ENCODE results near the gene BRD9. TPM values are rescaled to one million over a fixed set of nuclear protein-coding genes. Genes with fewer than 3 reads are reported as not detected.
"Not testable (repeated sequence)": the region's sequence is repeated elsewhere in the genome, so short reads cannot be mapped to it uniquely, and the experiment has no call there.

The BRD9 gene
- total RNA-seq, 1 donor from 2014 or later = 60.5 TPM

DNA sequence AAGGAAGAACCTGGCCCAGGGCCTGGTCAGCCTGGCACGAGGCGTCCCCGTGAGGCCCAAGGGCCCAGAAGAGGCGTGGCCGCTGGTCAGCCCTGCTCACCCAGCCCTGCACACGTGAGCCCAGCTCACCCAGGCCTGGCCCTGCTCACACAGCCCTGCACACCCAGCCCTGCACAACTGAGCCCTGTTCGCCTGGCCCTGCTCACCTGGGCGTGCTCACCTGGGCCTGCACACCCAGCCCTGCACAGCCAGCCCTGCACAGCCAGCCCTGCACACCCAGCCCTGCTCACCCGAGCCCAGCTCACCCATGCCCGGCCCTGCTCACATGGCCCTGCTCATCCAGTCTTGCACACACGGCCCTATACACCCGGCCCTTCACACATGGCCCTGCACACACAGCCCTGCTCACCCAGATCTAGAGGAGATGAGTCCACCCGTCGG is 43.9 kb downstream of the BRD9 start:
- TF ChIP-seq, protein P1, sequence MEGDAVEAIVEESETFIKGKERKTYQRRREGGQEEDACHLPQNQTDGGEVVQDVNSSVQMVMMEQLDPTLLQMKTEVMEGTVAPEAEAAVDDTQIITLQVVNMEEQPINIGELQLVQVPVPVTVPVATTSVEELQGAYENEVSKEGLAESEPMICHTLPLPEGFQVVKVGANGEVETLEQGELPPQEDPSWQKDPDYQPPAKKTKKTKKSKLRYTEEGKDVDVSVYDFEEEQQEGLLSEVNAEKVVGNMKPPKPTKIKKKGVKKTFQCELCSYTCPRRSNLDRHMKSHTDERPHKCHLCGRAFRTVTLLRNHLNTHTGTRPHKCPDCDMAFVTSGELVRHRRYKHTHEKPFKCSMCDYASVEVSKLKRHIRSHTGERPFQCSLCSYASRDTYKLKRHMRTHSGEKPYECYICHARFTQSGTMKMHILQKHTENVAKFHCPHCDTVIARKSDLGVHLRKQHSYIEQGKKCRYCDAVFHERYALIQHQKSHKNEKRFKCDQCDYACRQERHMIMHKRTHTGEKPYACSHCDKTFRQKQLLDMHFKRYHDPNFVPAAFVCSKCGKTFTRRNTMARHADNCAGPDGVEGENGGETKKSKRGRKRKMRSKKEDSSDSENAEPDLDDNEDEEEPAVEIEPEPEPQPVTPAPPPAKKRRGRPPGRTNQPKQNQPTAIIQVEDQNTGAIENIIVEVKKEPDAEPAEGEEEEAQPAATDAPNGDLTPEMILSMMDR (IDR thresholded peaks at IDR 0.05; ENCODE audit: unreplicated experiment) = no peak
- H3K27me3 Mint-ChIP-seq (ENCODE audit: low read depth) = peaks cover 17% of the 10 kb centered on the region
- no peak overlapping the region for H3K27ac Mint-ChIP-seq
- no peaks in the 10 kb centered on the region for H3K4me1 Mint-ChIP-seq
- no peaks in the 10 kb centered on the region for H3K9me3 Mint-ChIP-seq
- H3K36me3 Mint-ChIP-seq = no peaks in the 10 kb centered on the region
- H3K4me3 Mint-ChIP-seq = no peak overlapping the region
- DNase-seq (ENCODE audit: low spot score in 2 of 2, unreplicated experiment in 2 of 2) = no peak

DNA sequence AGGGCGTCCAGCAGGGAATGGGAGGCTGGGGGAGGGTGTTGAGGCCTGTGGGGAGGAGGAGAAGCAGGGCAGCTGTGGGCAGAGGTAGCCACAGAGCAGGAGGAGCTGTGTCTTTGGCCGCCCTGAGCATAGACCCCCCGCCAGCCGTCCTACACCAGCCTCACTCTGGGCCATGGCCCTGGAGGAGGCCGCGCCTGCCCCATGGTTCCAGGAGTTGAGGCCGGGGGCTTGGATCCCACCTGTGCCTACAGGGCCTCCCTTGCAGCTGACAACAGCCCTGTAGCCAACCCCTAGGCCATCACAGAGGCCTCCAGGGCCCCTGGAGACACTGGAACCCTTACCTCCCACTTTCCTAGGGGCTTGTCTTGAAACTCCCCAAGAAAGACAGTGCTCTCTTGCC is 44.9 kb downstream of the BRD9 start:
- not testable (repeated sequence) for H3K36me3 Mint-ChIP-seq; H3K4me3 Mint-ChIP-seq; H3K27ac Mint-ChIP-seq; H3K9me3 Mint-ChIP-seq; H3K4me1 Mint-ChIP-seq; DNase-seq (ENCODE audit: low spot score in 2 of 2, unreplicated experiment in 2 of 2)
- peaks cover 12% of the 10 kb centered on the region for H3K27me3 Mint-ChIP-seq (ENCODE audit: low read depth)

- not testable (repeated sequence) for H3K9me3 Mint-ChIP-seq; H3K4me1 Mint-ChIP-seq; H3K36me3 Mint-ChIP-seq; H3K27me3 Mint-ChIP-seq (ENCODE audit: low read depth); H3K4me3 Mint-ChIP-seq; H3K27ac Mint-ChIP-seq; DNase-seq (ENCODE audit: low spot score in 2 of 2, unreplicated experiment in 2 of 2)
Observed at GRCh38 chr5:847212-847611, 45.4 kb downstream of the BRD9 start.

DNA sequence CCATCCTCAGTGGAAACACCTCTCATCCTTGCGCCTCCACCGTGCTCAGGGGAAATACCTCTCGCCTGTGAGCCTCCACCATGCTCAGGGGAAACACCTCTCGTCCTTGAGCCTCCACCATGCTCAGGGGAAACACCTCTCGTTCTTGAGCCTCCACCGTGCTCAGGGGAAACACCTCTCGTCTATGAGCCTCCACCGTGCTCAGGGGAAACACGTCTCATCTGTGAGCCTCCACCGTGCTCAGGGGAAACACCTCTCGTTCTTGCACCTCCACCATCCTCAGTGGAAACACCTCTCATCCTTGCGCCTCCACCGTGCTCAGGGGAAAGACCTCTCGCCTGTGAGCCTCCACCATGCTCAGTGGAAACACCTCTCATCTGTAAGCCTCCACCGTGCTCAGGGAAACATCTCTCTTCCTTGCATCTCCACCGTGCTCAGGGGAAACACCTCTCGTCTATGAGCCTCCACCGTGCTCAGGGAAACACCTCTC is 46.0 kb downstream of the BRD9 start:
- not testable (repeated sequence) for H3K4me1 Mint-ChIP-seq; H3K36me3 Mint-ChIP-seq; H3K9me3 Mint-ChIP-seq; DNase-seq (ENCODE audit: low spot score in 2 of 2, unreplicated experiment in 2 of 2); H3K27ac Mint-ChIP-seq; H3K4me3 Mint-ChIP-seq; H3K27me3 Mint-ChIP-seq (ENCODE audit: low read depth)

DNA sequence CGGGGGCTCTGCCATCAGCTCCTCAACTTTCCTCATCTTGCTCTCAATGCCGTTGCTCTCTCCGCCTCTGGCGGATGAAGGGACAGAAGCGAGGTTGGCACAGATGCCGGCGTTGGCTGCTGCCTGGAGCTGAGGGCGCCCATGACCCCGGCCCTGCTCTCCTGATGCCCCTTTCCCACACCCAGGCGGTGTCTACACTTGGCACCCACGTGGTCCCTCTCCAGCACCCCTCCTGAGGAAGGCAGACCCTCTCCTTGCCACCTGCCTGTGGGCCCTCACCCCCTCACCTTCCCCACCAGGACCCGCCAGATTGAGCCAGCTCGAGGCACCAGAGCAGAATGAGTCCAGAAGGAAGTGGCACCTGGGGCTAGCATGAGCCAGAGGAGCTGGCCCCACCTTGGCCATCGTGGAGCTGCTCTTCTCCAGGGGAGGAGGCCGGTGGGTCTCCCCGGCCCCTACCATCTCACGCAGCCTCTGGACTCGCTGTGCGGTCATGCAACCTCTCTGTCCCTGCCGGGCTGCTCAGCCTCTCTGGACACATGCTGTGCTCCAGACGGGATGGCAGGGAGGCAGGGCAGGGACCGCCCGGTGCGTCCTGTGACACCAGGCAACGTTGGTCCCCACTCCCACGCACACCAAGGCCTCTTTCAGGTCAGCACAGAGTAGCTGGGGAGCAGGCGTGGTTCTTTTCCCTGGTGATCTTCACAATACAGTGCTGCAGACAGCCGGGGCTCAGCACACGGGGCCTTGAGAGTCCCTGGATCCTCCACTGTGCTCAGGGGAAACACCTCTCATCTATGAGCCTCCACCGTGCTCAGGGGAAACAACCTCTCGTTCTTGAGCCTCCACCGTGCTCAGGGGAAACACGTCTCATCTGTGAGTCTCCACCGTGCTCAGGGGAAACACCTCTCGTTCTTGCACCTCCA is 46.7 kb downstream of the BRD9 start:
- not testable (repeated sequence) for H3K36me3 Mint-ChIP-seq; H3K9me3 Mint-ChIP-seq; DNase-seq (ENCODE audit: low spot score in 2 of 2, unreplicated experiment in 2 of 2); H3K4me1 Mint-ChIP-seq; H3K27me3 Mint-ChIP-seq (ENCODE audit: low read depth); H3K4me3 Mint-ChIP-seq; H3K27ac Mint-ChIP-seq

GRCh38 chr5:845031-845675 is 47.4 kb downstream of the BRD9 start:
- H3K4me1 Mint-ChIP-seq; H3K4me3 Mint-ChIP-seq; DNase-seq (ENCODE audit: low spot score in 2 of 2, unreplicated experiment in 2 of 2); H3K36me3 Mint-ChIP-seq; H3K27me3 Mint-ChIP-seq (ENCODE audit: low read depth); H3K9me3 Mint-ChIP-seq; H3K27ac Mint-ChIP-seq: not testable (repeated sequence)

GRCh38 chr5:844426-844825 is 48.2 kb downstream of the BRD9 start:
- H3K27ac Mint-ChIP-seq; H3K36me3 Mint-ChIP-seq; H3K4me1 Mint-ChIP-seq; DNase-seq (ENCODE audit: low spot score in 2 of 2, unreplicated experiment in 2 of 2); H3K9me3 Mint-ChIP-seq; H3K4me3 Mint-ChIP-seq; H3K27me3 Mint-ChIP-seq (ENCODE audit: low read depth): not testable (repeated sequence)

GRCh38 chr5:843926-844325 is 48.7 kb downstream of the BRD9 start:
- not testable (repeated sequence) for H3K4me3 Mint-ChIP-seq; H3K27ac Mint-ChIP-seq; H3K27me3 Mint-ChIP-seq (ENCODE audit: low read depth); H3K9me3 Mint-ChIP-seq; H3K36me3 Mint-ChIP-seq; H3K4me1 Mint-ChIP-seq
- DNase-seq (ENCODE audit: low spot score in 2 of 2, unreplicated experiment in 2 of 2) = peak in 1 of 2 experiments; percentile 18

DNA sequence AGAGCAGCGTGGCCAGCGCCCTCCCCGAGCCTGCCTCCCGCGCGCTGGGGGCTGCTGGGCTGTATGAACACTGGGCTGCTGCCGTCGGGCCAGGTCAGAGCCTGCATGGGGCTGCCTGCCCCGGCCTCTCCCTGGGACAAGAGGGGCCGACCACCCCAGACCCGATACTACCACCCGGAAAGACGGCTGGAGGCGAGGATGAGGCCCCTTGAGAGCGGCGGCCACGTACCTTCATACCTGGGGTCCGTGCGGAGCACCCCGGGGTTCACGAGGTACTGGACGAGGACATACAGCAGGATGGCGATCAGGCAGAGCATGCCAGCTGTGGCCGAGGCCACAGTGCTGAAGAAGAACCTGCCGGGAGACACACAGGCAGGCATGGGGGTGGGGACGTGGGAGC is 49.2 kb downstream of the BRD9 start:
- not testable (repeated sequence) for H3K4me3 Mint-ChIP-seq; H3K27me3 Mint-ChIP-seq (ENCODE audit: low read depth); H3K36me3 Mint-ChIP-seq; H3K27ac Mint-ChIP-seq; H3K4me1 Mint-ChIP-seq; H3K9me3 Mint-ChIP-seq
- DNase-seq (ENCODE audit: low spot score in 2 of 2, unreplicated experiment in 2 of 2) = peak in 1 of 2 experiments; percentile 15

GRCh38 chr5:842402-843221 is 50.0 kb downstream of the BRD9 start:
- H3K9me3 Mint-ChIP-seq; H3K4me1 Mint-ChIP-seq; H3K36me3 Mint-ChIP-seq; H3K4me3 Mint-ChIP-seq; H3K27me3 Mint-ChIP-seq (ENCODE audit: low read depth); H3K27ac Mint-ChIP-seq: not testable (repeated sequence)
- DNase-seq (ENCODE audit: low spot score in 2 of 2, unreplicated experiment in 2 of 2) = peak in 1 of 2 experiments; percentile 18

DNA sequence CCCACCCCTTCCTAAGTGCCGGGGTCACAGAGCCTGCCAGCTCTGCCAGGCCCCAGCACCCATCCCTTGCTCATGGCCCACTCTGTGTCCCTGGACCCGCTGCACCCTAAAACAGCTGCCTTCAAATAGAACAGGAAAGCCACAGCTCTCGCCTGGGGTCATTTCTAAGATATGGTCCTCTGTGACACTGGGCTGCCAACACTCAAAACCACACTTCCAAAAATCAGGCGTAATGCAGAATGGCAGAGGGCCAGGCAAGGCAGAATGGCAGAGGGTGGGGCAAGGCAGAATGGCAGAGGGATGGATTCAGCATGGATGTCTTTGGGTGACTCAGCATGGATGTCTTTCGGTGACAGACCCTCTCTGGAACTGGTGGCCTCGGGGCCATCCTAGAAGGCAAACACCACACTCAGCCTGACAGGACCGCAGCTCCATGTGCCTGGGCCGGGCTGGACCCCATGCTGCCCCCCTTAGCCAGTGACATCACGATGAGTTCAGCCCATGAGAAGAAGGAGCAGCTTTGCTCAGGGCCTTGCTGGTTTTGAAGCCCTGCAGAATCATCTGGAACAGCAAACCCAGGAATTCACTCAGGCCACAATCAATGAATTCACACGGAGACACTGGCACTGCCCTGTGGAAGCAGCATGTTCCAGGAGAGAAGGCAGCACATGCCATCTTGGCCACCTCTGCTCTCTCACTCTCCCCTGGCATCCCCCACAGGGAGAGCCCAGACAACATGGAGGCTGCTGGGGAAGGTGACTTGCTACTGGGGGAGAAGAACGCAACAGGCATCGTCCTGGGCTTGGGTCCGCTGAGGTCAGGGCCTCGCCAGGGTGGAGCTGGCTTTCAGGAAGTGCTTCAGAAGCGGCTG is 50.8 kb downstream of the BRD9 start:
- H3K27me3 Mint-ChIP-seq (ENCODE audit: low read depth); H3K4me1 Mint-ChIP-seq; H3K36me3 Mint-ChIP-seq; H3K4me3 Mint-ChIP-seq; H3K27ac Mint-ChIP-seq; H3K9me3 Mint-ChIP-seq: not testable (repeated sequence)
- DNase-seq (ENCODE audit: low spot score in 2 of 2, unreplicated experiment in 2 of 2) = peak in 1 of 2 experiments; percentile 37

GRCh38 chr5:840974-841435 is 51.6 kb downstream of the BRD9 start:
- not testable (repeated sequence) for H3K4me1 Mint-ChIP-seq; H3K36me3 Mint-ChIP-seq; H3K27me3 Mint-ChIP-seq (ENCODE audit: low read depth); H3K9me3 Mint-ChIP-seq; H3K4me3 Mint-ChIP-seq; H3K27ac Mint-ChIP-seq
- peak; percentile 11 to 19 for DNase-seq (ENCODE audit: low spot score in 2 of 2, unreplicated experiment in 2 of 2)

Data from mesothelial cell of epicardium (in vitro differentiated cells).